Liver (tissue), 9 donors: ENCODE data around the gene TMEM97. TPM values are rescaled to one million over a fixed set of nuclear protein-coding genes. Genes with fewer than 3 reads are reported as not detected.

Source experiments
- DNase-seq: peaks from one replicate; pipeline ENCODE4 v3.0.0-alpha.2; 2017; ENCODE audit warnings: low spot score
- H3K27ac ChIP-seq, 2 donors: one replicate each; pipeline ENCODE4 v1.7.0; 2013; ENCODE audit warnings: inconsistent platforms in 2 of 2, low read length in 2 of 2, control low read depth in 1 of 2, low read depth in 1 of 2, mild to moderate bottlenecking in 1 of 2
- H3K27me3 ChIP-seq, 4 donors: one replicate each; pipeline versions ENCODE4 v1.6.1 to v1.7.0; 2013; ENCODE audit warnings: low read length in 3 of 4, inconsistent platforms in 1 of 4, mild to moderate bottlenecking in 1 of 4, moderate library complexity in 1 of 4; ENCODE audit not compliant: control insufficient read depth in 4 of 4, insufficient read depth in 4 of 4
- H3K36me3 ChIP-seq, 4 donors: one replicate each; pipeline versions ENCODE4 v1.6.1 to v1.7.0; 2013; ENCODE audit warnings: low read length in 3 of 4, mild to moderate bottlenecking in 3 of 4, low read depth in 1 of 4, moderate library complexity in 1 of 4; ENCODE audit not compliant: control insufficient read depth in 4 of 4, insufficient read depth in 3 of 4
- H3K4me1 ChIP-seq, 4 donors: one replicate each; pipeline versions ENCODE4 v1.6.1 to v1.7.0; 2013; ENCODE audit warnings: low read length in 3 of 4, mild to moderate bottlenecking in 3 of 4, moderate library complexity in 1 of 4; ENCODE audit not compliant: control insufficient read depth in 4 of 4, insufficient read depth in 4 of 4
- H3K4me3 ChIP-seq, 3 donors: one replicate each; pipeline versions ENCODE4 v1.6.1 to v1.7.0; 2013; ENCODE audit warnings: low read length in 3 of 3, control low read depth in 1 of 3, low read depth in 1 of 3, mild to moderate bottlenecking in 1 of 3
- H3K9ac ChIP-seq, 2 donors: one replicate each; pipeline ENCODE4 v1.7.0; 2013; ENCODE audit warnings: low read length in 2 of 2, mild to moderate bottlenecking in 2 of 2, moderate library complexity in 2 of 2, control low read depth in 1 of 2, low read depth in 1 of 2
- H3K9me3 ChIP-seq, 4 donors: one replicate each; pipeline versions ENCODE4 v1.6.1 to v1.7.0; 2013; ENCODE audit warnings: low read length in 3 of 4; ENCODE audit not compliant: control insufficient read depth in 4 of 4
- CTCF ChIP-seq: fragments of 150-350 bp; IDR thresholded peaks from 2 replicates; pipeline ENCODE4 v1.5.1; 2017; ENCODE audit warnings: improper control_type of control experiment, low read depth, low read length; ENCODE audit not compliant: missing input control
- EGR1 ChIP-seq, 2 donors: IDR thresholded peaks; 2 replicates each; pipeline ENCODE4 v1.6.1; 2016 to 2018; ENCODE audit warnings: antibody characterized with exemption in 2 of 2, low read depth in 2 of 2
- FOXA1 ChIP-seq: IDR thresholded peaks from 2 replicates; pipeline ENCODE4 v1.6.1; 2016; ENCODE audit warnings: antibody characterized with exemption
- FOXA2 ChIP-seq: IDR thresholded peaks from 2 replicates; pipeline ENCODE4 v1.6.1; 2016; ENCODE audit warnings: antibody characterized with exemption
- GABPA ChIP-seq, 2 donors: IDR thresholded peaks in 1 of 2; conservative IDR thresholded peaks in 1 of 2; 2 replicates each; pipeline ENCODE4 v1.6.1; 2016; ENCODE audit warnings: antibody characterized with exemption in 2 of 2, mild to moderate bottlenecking in 1 of 2, moderate library complexity in 1 of 2
- HNF4A ChIP-seq, 2 donors: conservative IDR thresholded peaks; 2 replicates each; pipeline ENCODE4 v1.6.1; 2016; ENCODE audit warnings: antibody characterized with exemption in 2 of 2, mild to moderate bottlenecking in 2 of 2
- JUND ChIP-seq, 2 donors: IDR thresholded peaks; 2 replicates each; pipeline ENCODE4 v1.6.1; 2016; ENCODE audit warnings: antibody characterized with exemption in 2 of 2
- NR2F2 ChIP-seq: IDR thresholded peaks from 2 replicates; pipeline ENCODE4 v1.6.1; 2016; ENCODE audit warnings: antibody characterized with exemption
- RAD21 ChIP-seq, 2 donors: IDR thresholded peaks; 2 replicates each; pipeline ENCODE4 v1.6.1; 2016; ENCODE audit warnings: antibody characterized with exemption in 2 of 2, mild to moderate bottlenecking in 2 of 2
- RXRA ChIP-seq, 2 donors: IDR thresholded peaks; 2 replicates each; pipeline ENCODE4 v1.6.1; 2017 to 2018; ENCODE audit warnings: antibody characterized with exemption in 2 of 2, mild to moderate bottlenecking in 1 of 2
- SP1 ChIP-seq: IDR thresholded peaks from 2 replicates; pipeline ENCODE4 v1.6.1; 2018; ENCODE audit warnings: antibody characterized with exemption, mild to moderate bottlenecking
- TAF1 ChIP-seq: conservative IDR thresholded peaks from 2 replicates; pipeline ENCODE4 v1.6.1; 2016; ENCODE audit warnings: antibody characterized with exemption, mild to moderate bottlenecking
- YY1 ChIP-seq: IDR thresholded peaks from 2 replicates; pipeline ENCODE4 v1.6.1; 2016; ENCODE audit warnings: antibody characterized with exemption, mild to moderate bottlenecking
- ZBTB33 ChIP-seq: IDR thresholded peaks from 2 replicates; pipeline ENCODE4 v1.6.1; 2016; ENCODE audit warnings: antibody characterized with exemption
- WGBS: extraction: QIAGEN DNeasy Blood & Tissue Kit; methylation state at CpG from one replicate; pipeline ENCODE4 v1.1.7; 2013; 5-methylcytosine and 5-hydroxymethylcytosine counted together
- polyA plus RNA-seq, 2 donors: library from polyadenylated mRNA; stranded (reverse) in 1 of 2; unstranded in 1 of 2; fragments of 200-250 nt in 1 of 2; fragments of >200 nt in 1 of 2; fragmentation: Nextera tagmentation in 1 of 2; extraction: Ambion mirVana in 1 of 2; gene quantifications; one replicate each; pipeline versions ENCODE4 v1.2.1 to v1.2.3, GENCODE V29; 2013 to 2015
- total RNA-seq, 2 donors: library from RNA; depleted of rRNA; stranded (reverse); fragments of >200 nt; gene quantifications; one replicate each; pipeline ENCODE4 v1.2.3, GENCODE V29; 2014
- TF ChIP-seq, protein P1 (sequence below): IDR thresholded peaks from 2 replicates; pipeline ENCODE4 v1.6.1; 2016; ENCODE audit warnings: antibody characterized with exemption
- donor health status: healthy.
- donor health status: healthy.
- donor health status: healthy.
- donor health status: healthy.
- donor health status: healthy.

The TMEM97 gene
- total and polyA plus RNA-seq, 4 donors = 29.5 to 90.2 (median 63.5) TPM

DNA sequence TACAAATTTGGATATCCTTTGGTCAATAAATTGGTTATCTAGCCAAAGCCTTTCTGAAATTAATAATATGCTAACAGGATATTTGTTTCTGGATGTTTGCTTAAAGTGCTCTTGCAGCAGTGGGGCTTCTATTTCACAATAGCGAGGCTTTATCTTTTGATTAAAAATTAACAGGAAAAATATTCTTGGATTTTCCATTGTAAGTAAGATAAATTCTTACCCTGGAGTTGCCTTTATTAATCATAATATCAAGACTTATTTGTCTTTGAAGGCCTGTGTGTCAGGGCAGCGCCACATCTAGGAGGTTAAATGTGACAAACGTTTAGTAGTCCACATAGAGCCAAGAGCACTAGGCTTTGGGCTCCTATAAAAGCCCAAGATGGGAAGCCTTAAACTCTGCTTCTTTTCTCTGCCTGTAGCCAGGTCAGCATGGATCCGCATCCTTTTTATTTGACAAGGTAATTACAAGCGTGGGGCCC is 5.3 kb downstream of the TMEM97 start:
- Histone ChIP-seq H3K36me3 (peaks cover 0 to 25% (median 8%) of the 10 kb centered on the region in 4 donors), H3K9ac (no peak overlapping the region), H3K4me3 (peak overlapping the region in 2 of 3 donors; percentile 3 to 36), H3K27ac (peak overlapping the region; percentile 39 to 53), H3K4me1 (peaks cover 6 to 50% (median 39%) of the 10 kb centered on the region in 4 donors), H3K9me3 (no peaks in the 10 kb centered on the region), H3K27me3 (no peaks in the 10 kb centered on the region)
- WGBS = 30% methylated on average over 5 of the region's 5 CpGs
- TF ChIP-seq HNF4A (conservative IDR thresholded peaks at IDR 0.05) = peak in 1 of 2 donors; percentile 9
- TF ChIP-seq SP1 = peak; percentile 14
- peak; percentile 13 for TF ChIP-seq YY1
- no peak for TF ChIP-seq FOXA2
- no peak for TF ChIP-seq ZBTB33
- TF ChIP-seq EGR1 (IDR thresholded peaks at IDR 0.05; ENCODE audit: low read depth in 2 of 2) = peak in 1 of 2 donors; percentile 32
- TF ChIP-seq RAD21 (IDR thresholded peaks at IDR 0.05) = peak in 1 of 2 donors; percentile 5
- TF ChIP-seq RXRA (IDR thresholded peaks at IDR 0.05) = peak in 1 of 2 donors; percentile 37
- DNase-seq = no peak

DNA sequence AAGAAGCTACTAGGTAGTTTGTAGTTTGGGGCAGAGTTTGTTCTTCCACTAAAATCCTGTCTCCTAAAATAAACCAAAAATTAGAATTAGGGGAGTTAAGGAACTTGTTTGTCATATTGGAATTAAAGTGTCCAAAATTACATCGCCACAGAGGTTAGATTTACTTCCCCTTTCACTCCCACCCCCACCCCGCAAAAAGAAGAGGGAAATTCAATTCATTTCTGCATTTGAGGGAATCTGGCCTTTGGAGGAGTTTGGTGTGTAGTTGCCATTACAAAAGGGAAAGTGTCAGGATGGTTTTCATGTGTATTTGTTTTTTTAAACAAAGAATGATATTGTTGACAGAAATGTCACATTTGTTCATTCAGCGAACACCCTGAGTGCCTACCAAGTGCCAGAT is 5.8 kb downstream of the TMEM97 start:
- TF ChIP-seq RAD21 (IDR thresholded peaks at IDR 0.05) (no peak), YY1 (no peak), CTCF (no peak), FOXA1 (no peak), JUND (IDR thresholded peaks at IDR 0.05) (no peak), NR2F2 (no peak), ZBTB33 (no peak), GABPA (IDR thresholded peaks at IDR 0.05 in 1 of 2, conservative IDR thresholded peaks at IDR 0.05 in 1 of 2) (no peak), TAF1 (no peak), FOXA2 (no peak), SP1 (no peak)
- TF ChIP-seq, protein P1, sequence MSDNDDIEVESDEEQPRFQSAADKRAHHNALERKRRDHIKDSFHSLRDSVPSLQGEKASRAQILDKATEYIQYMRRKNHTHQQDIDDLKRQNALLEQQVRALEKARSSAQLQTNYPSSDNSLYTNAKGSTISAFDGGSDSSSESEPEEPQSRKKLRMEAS = no peak
- Histone ChIP-seq H3K9ac (no peak overlapping the region), H3K4me1 (peaks cover 6 to 45% (median 36%) of the 10 kb centered on the region in 4 donors), H3K36me3 (peaks cover 0 to 25% (median 9%) of the 10 kb centered on the region in 4 donors), H3K27ac (peak overlapping the region in 1 of 2 donors; percentile 39), H3K4me3 (peak overlapping the region in 1 of 3 donors; percentile 3), H3K27me3 (no peaks in the 10 kb centered on the region), H3K9me3 (no peaks in the 10 kb centered on the region)
- 81% methylated on average over 3 of the region's 3 CpGs for WGBS
- no peak for DNase-seq
